ENCODE results near the gene EIF1.

The EIF1 gene

GRCh38 chr17:41657936-41658335 is 30.7 kb upstream of the EIF1 start:
- no peak for DNase-seq (ENCODE audit: low read depth)
- H3K4me3 ChIP-seq (ENCODE audit: low read depth, low read length) = no peak overlapping the region
- TF ChIP-seq CTCF (conservative IDR thresholded peaks at IDR 0.05; ENCODE audit: low read depth, low read length) = no peak

- no peak overlapping the region for H3K4me3 ChIP-seq (ENCODE audit: low read depth, low read length)
- no peak for DNase-seq (ENCODE audit: low read depth)
- TF ChIP-seq CTCF (conservative IDR thresholded peaks at IDR 0.05; ENCODE audit: low read depth, low read length) = no peak
Measured at GRCh38 chr17:41658846-41659245, 29.8 kb upstream of the EIF1 start.

- H3K4me3 ChIP-seq (ENCODE audit: low read depth, low read length) = no peak overlapping the region
- no peak for TF ChIP-seq CTCF (conservative IDR thresholded peaks at IDR 0.05; ENCODE audit: low read depth, low read length)
- DNase-seq (ENCODE audit: low read depth) = no peak
Measured at GRCh38 chr17:41659427-41660212, 29.1 kb upstream of the EIF1 start.

DNA sequence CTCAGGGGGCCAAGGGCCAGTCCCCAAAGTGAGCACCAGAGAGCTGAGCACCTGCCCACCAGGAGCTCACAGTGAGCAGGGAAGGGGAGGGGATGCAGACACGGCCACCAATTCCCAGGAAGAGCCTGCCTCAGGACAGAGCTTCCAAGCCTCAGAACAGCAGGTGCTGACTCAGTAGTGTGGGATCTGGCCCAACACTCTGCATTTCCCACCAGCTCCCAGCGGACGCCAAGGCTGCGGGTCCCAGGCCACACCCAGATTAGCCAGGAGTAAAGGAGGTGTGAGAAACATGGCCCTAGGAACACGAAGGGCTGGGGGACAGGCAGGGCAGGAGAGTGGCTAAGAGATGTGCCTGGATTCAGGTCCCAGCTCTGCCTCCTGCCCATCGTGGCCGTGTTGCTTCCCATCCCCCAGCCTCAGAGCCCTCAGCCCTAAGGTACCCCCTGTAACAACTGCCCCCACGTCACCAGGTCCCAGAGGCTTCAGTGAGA is 28.4 kb upstream of the EIF1 start:
- DNase-seq (ENCODE audit: low read depth) = no peak
- no peak for TF ChIP-seq CTCF (conservative IDR thresholded peaks at IDR 0.05; ENCODE audit: low read depth, low read length)
- H3K4me3 ChIP-seq (ENCODE audit: low read depth, low read length) = no peak overlapping the region

- no peak overlapping the region for H3K4me3 ChIP-seq (ENCODE audit: low read depth, low read length)
- no peak for DNase-seq (ENCODE audit: low read depth)
- TF ChIP-seq CTCF (conservative IDR thresholded peaks at IDR 0.05; ENCODE audit: low read depth, low read length) = no peak
Measured at GRCh38 chr17:41663451-41664171, 25.1 kb upstream of the EIF1 start.

GRCh38 chr17:41664172-41664457 is 24.6 kb upstream of the EIF1 start:
- no peak for TF ChIP-seq CTCF (conservative IDR thresholded peaks at IDR 0.05; ENCODE audit: low read depth, low read length)
- H3K4me3 ChIP-seq (ENCODE audit: low read depth, low read length) = no peak overlapping the region
- no peak for DNase-seq (ENCODE audit: low read depth)
